Astrocyte (in vitro differentiated cells and primary cell): Measurements from ENCODE around the gene CD59.

ENCODE experiments used
- CTCF ChIP-seq: IDR thresholded peaks from 2 replicates; pipeline ENCODE4 v1.5.1; 2011; ENCODE audit warnings: low read depth, mild to moderate bottlenecking, inconsistent platforms, low read length, moderate library complexity; ENCODE audit not compliant: insufficient read depth
- EZH2 ChIP-seq: IDR thresholded peaks from 2 replicates; pipeline ENCODE4 v1.6.1; 2012; ENCODE audit warnings: mild to moderate bottlenecking, low read length, inconsistent platforms; ENCODE audit not compliant: insufficient read depth

GRCh38 chr11:33689501-33689900 is 46.7 kb downstream of the CD59 start:
- TF ChIP-seq CTCF, result no peak
- no peak for TF ChIP-seq EZH2
